ENCODE results near the gene NFIC.
"Not testable (repeated sequence)": the region's sequence is repeated elsewhere in the genome, so short reads cannot be mapped to it uniquely, and the experiment has no call there.

Gene NFIC

GRCh38 chr19:3396881-3397265 lies 30.5 kb downstream of the NFIC start:
- no peak for DNase-seq

- peak in 30 of 51 donors; percentile 17 to 67 (median 41) for DNase-seq
These were observed 31.1 kb downstream of the NFIC start for GRCh38 chr19:3397266-3398022.

GRCh38 chr19:3398114-3398899 lies 31.9 kb downstream of the NFIC start:
- peak in 50 of 51 donors; percentile 17 to 93 (median 76) for DNase-seq

- no peak for DNase-seq
These were observed 32.5 kb downstream of the NFIC start for GRCh38 chr19:3398900-3399278.

- DNase-seq: not testable (repeated sequence)
These were observed 32.9 kb downstream of the NFIC start for GRCh38 chr19:3399311-3399710.

- DNase-seq: no peak
These were observed 34.8 kb downstream of the NFIC start for GRCh38 chr19:3401004-3401768.

- DNase-seq: no peak
These were observed 36.5 kb downstream of the NFIC start for GRCh38 chr19:3402631-3403443.

- peak; percentile 27 to 95 (median 84) for DNase-seq
These were observed 37.3 kb downstream of the NFIC start for GRCh38 chr19:3403489-3404323.

GRCh38 chr19:3404324-3405260 lies 38.2 kb downstream of the NFIC start:
- DNase-seq: peak; percentile 28 to 97 (median 80)

- DNase-seq: peak in 1 of 51 donors; percentile 71
These were observed 38.9 kb downstream of the NFIC start for GRCh38 chr19:3405261-3405653.

- no peak for DNase-seq
These were observed 40.3 kb downstream of the NFIC start for GRCh38 chr19:3406571-3407111.

- DNase-seq: peak in 33 of 51 donors; percentile 13 to 63 (median 40)
These were observed 41.5 kb downstream of the NFIC start for GRCh38 chr19:3407556-3408516.

GRCh38 chr19:3408996-3409345 lies 42.6 kb downstream of the NFIC start:
- DNase-seq: no peak

GRCh38 chr19:3409346-3410064 lies 43.1 kb downstream of the NFIC start:
- DNase-seq: peak in 3 of 51 donors; percentile 14 to 29 (median 29)

- DNase-seq: no peak
These were observed 45.3 kb downstream of the NFIC start for GRCh38 chr19:3411636-3412035.

- no peak for DNase-seq
These were observed 45.7 kb downstream of the NFIC start for GRCh38 chr19:3412066-3412465.

GRCh38 chr19:3413796-3414327 lies 47.5 kb downstream of the NFIC start:
- DNase-seq: no peak

All from hypothalamus (tissue), 51 donors.